NOMO-1 treated with DMSO at 0.1 percent for 48 hours (cell line): ENCODE data around the gene DLG2.
"Not testable (repeated sequence)": the region's sequence is repeated elsewhere in the genome, so short reads cannot be mapped to it uniquely, and the experiment has no call there.

Source experiments
- DNase-seq: peaks from one replicate; lab custom pipeline; 2025; ENCODE audit not compliant: unreplicated experiment; lab: John Stamatoyannopoulos, UW

DLG2 gene

DNA sequence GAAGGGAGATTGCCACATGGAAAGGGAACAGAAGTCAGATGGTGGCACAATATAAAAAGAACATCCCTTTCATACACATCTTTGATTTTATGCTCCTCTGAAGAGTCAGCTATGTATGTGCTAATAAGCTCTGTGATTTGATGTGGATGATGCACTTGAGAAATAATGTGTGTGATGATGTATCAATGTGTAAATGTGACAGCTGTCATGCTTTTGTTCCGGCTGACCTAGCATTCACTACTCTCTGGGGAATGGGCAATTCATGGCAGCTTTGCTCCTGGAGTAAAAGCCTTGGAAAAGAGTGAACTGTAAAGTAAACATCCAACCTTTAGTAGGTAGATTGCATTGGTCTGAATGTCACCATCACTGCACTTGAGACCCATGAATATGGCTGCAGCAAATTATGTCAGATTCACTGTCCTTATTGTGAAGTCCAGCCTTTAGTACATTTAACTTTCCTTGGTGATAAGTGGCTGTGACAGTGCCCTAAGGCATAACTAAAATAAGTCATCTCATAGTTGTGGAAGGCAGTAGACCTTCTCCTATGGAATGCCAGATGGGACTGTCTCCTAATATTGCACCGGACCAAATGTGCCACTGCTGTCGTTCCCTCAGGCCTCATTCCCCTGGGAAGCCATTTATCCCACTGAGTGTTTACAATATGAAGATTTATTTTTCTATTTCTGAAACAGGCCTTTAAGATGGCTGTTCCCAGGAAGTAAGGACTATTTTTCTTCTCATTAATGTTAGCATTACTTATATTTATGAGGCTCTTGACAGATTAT lies 2162.8 kb downstream of the DLG2 start:
- DNase-seq = no peak

DNA sequence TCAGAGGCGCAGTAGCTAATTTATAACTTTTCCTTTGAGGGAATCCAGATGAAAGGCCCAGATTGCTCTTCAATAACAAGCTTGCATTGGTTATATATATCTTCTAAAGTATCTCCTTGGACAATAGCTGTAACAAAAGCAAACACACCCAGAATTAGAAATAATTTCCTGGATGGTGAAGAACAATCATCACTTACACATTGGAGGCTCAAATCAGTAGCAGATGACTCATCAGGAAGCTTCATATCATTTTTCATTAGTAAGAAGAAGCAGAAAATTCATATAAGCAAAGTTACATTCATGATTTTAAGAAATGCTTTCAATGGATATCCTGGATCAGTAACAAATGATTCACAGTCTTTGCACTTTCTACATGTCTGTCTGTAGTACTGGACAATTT lies 2167.3 kb downstream of the DLG2 start:
- DNase-seq = no peak

DNA sequence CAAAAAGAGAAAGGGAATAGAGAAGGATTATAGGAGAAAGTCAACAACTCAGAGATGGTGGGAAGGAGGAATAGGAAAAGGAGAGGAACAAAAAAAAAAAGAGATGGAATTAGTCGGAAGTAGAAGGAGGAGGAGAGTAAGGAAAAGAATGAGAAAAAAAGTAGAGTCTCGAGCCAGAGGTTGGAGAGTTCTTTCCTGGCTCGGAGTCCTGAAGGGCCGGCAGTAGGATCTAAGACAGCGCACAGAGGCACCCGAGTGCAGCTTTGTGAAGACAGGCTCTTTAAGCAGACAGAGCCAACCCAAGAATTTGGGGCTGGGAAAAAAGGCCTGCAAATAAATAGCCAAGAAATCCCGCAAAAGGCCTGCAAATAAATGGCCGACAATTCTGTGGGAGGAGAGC lies 2170.6 kb downstream of the DLG2 start:
- DNase-seq = no peak

DNA sequence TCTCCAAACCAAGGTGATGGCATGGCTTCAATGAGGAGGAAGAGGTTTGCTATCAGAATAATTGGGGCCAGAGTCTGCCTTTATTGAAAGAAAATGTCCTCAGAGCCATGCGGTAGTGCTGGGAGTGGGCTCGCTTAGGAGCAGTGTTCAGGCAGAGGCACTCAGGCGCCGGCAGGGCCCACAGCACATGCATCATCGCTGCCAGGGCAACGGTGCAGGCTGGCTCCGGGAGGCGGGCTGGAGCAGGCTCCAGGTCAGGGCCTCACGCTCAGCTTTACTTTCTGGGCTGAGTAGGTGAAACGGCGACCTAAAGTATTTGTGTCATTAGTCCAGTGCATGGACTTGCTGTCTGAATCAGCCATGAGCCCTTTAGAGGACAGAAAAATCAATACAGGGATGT lies 2171.1 kb downstream of the DLG2 start:
- no peak for DNase-seq

DNA sequence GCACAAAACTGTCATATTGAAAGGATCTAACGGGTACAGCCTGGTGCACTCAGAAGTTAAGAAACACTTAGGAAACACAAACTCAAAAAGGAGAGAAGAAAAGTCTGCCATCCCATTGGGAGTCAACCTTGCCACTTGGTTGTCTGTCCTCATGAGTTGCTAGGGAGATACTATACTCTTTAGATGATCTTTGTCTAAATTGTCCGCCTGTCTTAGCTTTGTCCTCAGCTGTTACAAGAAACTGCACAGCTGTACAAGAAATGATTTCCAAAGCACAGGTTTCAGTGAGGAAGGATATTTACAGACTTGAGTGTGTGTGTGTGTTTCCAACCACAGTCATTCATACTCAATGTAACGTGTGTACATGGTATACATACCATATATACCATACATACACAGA lies 2171.8 kb downstream of the DLG2 start:
- no peak for DNase-seq

DNA sequence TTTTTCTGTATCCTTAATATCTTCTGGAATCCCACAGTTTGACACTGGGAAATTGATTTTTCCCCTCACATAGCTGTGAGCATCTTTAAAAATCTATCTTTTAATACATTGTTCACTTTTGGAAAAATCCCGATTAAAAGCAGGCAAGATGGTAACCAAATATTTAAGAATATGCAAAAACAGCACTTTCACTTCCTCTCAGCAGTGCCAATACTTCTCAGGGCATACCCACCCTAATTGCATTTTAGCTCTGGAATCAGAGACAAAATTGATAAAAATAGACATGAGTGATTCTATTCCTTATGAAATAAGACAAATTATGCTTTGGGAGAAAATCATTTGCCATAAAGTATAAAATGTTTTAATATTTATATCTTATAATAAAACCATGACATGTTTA lies 2172.5 kb downstream of the DLG2 start:
- no peak for DNase-seq

DNA sequence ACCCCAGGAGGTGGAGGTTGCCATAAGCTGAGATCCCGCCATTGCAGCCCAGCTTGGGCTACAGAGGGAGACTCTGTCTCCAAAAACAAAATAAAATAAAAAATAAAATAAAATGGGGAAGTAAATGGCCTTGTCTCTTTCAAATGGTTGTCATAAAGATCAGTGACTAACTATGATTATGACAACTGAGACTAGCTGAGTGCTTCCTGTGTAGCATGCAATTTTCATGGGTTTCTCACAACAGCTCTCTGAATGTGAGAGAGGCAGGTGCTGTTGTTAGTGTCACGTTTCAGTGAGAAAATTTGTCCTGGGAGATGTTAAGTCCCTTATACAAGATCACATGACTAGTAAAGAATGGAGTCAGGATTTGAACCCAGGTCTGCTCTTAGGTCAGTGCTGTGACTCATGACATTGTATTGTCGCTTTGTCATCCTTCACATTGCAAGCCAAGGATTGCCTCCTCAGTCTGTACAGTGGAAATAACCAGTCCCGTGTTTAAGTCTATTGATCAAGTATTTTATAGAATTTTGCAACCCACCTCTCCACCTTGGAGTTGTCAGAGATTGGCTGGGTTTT lies 2177.7 kb downstream of the DLG2 start:
- DNase-seq = no peak

DNA sequence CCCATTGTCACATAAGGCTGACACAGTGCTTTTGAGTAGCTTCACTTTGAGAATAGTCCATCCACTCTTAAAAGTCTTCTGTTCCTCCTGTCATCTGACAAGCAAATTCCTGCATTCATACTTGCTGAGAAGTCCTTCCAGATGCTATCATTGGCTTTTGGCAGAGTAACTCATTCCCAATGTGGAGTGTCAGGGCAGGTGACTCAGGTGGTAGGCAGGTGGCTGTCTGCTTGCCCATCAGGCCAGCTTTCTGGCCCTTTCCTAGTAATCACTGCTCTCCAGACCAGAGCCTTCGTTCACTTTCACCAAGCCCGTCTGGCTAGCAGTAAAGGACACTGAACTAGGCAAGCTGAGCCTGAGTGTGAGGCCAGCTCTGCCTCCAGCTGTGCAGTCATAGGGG lies 2178.5 kb downstream of the DLG2 start:
- DNase-seq = no peak

DNA sequence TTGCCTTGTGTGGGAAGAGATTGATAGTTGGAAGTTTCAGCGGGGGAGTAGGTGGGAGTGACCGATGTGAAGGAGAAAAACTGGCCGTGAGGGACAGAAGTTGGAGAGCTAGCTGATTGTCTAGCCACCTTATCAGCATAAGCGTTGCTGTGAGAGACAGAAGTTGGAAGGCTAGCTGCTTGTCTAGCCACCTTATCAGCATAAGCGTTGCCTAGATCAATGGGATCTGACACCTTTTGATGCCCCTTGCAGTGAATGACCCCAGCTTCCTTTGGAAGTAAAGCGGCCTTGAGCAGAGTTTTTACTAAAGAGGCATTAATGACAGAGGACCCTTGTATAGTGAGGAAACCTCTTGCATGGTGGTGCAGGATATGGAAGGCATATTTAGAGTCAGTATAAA lies 2183.3 kb downstream of the DLG2 start:
- DNase-seq = not testable (repeated sequence)

DNA sequence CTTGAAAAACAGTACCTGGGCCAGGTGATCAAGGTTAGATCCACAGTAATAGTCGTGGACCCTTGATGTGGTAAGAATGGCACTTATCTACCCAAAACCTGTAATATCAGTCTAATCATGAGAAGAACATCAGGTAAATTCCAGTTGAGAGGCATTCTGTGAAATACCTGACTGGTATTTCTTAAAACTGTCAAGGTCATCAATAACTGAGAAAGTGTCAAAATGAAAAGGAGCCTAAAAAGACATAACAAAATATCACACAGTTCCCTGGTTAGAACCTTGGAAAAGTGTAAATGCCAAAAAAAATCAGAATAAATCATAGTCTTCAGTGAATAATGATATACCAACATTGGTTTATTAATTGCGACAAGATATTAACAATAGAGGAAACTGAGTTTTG lies 2185.5 kb downstream of the DLG2 start:
- no peak for DNase-seq

DNA sequence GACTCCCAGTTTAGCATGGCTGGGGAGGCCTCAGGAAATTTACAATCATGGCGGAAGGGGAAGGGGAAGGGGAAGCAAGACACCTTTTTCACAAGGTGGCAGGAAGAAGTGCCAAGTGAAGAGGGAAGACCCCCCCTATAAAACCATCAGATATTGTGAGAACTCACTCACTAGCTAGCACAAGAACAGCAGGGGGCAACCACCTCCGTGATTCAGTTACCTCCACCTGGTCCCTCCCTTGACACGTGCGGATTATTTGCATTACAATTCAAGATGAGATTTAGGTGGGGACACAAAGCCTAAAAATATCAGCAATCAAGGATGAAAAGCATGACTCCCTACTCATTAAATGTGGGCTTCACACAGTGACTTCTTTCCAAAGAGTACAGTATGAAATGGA lies 2186.0 kb downstream of the DLG2 start:
- DNase-seq = no peak

DNA sequence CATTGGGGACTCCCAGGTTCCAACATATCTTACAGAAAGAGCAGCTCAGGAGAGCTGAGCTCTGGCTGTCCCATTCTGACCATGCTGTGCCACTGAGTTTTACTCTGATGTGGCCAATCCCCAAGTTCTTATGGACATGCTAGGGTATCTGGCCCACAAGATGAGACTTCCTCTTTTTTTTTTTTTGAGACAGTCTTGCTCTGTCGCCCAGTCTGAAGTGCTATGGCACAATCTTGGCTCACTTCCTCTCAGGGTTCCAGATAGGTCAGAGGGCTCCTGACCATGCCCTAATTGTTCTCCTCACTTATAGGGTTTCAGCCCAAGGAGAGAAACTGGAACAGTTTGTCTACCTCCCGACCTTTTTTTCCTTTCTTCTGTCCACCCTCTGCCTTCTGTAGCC lies 2188.7 kb downstream of the DLG2 start:
- DNase-seq = peak; percentile 60

DNA sequence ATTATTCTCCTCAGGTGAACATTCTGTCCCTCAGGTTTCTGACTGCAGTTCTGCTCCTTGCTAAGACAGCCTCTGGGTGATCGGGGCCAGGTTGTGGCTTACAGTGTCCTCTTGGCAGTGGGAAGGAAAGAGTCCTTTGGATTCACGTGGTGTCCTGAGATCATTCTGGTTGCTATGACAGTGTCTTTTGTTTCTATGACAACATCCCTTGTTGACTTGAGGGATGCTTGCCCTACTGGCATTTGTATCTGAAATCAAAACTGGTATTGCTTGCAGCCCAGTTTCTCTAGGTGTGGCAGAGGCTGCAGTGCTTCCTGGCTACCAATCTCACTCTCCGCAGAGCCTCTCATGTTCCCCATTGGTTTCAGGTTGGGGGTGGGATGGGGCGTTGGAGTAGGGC lies 2189.2 kb downstream of the DLG2 start:
- DNase-seq = no peak

DNA sequence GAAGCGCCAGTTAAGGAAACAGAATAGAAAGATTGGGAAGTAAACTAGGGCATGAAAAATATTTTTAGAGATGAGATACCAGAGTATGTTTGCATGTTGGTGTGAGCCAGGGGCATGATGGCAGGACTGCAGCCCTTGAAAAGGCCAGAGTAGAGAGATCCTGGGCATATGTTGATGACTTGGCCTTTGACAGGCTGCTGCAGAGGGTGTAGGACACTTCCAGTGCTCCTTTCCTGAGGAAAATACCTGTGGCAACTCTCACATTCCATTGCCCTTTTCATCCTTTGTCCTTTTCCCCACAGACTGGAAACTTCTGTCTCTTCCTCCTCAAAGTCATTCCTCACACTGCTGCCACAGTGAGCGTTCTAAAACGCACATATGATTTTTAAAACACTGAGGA lies 2190.3 kb downstream of the DLG2 start:
- DNase-seq = no peak

DNA sequence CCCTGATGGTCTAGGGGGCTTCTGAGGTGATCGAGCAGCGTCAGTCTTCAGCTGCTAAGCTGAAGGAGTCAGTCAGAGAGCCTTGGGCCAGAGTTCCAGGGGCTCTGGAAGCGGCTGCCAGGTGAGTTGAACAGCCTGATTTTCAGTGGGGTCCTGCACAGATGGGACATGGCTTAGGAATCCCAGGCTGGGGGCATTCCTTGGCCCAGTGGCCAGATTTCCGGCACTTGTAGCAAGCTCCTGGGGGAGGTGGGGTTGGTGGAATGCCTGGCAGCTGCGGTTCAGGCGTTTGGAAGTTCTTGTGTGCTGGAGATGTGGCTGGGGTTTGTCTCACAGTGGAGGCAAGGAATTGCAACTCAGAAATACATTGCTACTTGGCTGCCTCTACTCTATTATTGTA lies 2192.3 kb downstream of the DLG2 start:
- DNase-seq = not testable (repeated sequence)

DNA sequence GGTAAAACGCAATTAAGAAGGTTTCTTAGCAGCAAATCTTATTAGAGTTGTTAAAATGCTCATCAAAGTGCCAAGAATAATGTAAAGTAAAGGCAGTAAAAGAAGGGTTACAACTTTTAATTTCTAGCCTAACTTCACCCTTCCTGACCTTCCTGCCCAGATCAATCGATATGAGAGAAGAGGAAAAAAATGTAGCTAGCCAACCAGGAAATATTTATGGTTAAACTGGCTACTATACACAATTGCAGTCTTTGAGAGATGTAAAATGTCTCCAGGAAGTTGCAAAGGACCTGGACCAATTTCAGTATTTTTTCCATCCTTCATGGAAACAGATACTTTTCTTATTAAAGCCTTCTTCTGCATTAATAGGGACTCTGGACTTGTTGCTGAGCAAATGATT lies 2199.2 kb downstream of the DLG2 start:
- no peak for DNase-seq

DNA sequence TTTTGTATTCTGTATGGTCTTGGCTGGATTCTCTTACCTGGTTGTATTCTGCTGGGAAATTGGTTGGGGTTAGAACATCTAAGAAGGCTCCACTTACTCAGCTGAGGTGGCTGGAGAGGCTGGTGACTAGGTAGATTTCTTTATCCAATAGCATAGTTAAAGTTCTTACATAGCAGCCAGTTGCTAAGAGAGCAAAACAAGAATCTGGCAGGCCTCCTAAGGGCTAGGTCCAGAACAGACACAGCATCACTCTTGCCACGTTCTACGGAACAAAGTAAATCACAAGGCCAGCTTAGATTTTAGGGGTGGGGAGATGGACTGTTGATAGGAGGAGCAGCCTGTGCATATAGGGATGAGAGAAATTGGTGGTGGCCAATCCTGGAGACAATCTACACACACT lies 2199.6 kb downstream of the DLG2 start:
- no peak for DNase-seq

DNA sequence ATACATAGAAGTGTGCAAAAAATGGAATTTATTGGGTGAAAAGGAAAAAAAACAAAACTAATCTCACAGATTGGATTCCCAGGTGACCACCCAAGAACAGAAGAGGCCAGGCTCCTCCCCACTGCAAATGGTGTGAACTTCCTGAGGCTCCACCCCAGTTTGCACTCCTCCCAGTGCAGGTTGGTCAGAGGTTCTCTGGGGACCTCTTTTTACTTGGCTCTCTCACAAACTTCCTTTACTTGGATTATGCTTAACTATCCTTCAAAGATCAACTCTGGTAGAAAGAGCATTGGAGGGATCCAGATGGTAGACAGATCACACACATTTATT lies 2202.0 kb downstream of the DLG2 start:
- no peak for DNase-seq

DNA sequence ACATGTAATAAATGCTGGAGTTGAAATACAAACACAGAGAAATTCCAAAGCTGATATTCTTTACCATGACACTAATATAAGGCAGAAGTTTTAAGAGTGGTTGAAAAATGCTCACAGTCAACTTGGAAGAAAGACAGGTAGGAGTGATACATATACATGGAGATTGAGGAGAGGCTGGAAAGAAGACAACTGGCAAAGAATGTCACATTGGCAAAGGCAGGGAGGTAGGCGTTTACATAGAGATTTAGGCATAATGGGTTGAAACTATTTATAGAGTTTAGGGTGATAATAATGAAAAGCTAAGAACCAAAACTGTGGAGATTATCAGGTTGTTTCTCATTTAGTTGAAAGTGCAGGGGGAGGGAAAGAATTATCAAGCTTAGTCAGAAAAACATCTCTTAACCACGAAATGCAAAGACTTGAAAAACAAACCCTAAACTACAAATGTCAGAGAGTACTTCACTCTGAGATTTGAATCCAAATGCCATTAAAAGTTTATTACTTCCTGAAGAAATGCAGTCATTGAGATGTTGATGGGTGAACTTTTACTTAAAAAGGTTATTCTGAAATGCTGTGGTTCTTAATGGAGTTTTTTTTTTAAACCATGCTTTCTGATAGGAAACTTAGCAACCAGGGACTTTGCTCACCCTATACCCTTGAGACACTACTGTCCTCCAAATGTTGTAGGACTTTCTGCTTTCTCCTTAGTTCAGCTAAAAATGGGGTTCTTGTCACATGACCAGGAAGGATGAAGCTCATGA lies 2202.6 kb downstream of the DLG2 start:
- no peak for DNase-seq

DNA sequence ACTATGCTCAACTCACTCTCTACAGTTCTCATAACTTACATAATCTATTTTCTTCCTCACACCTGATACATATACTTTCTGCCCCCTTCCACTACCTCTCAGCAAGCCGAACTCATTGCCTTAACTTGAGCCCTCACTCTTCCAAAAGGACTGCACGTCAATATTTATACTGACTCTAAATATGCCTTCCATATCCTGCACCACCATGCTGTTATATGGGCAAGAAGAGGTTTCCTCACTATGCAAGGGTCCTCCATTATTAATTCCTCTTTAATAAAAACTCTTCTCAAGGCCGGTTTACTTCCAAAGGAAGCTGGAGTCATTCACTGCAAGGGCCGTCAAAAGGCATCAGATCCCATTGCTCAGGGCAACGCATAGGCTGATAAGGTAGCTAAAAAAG lies 2204.5 kb downstream of the DLG2 start:
- not testable (repeated sequence) for DNase-seq

DNA sequence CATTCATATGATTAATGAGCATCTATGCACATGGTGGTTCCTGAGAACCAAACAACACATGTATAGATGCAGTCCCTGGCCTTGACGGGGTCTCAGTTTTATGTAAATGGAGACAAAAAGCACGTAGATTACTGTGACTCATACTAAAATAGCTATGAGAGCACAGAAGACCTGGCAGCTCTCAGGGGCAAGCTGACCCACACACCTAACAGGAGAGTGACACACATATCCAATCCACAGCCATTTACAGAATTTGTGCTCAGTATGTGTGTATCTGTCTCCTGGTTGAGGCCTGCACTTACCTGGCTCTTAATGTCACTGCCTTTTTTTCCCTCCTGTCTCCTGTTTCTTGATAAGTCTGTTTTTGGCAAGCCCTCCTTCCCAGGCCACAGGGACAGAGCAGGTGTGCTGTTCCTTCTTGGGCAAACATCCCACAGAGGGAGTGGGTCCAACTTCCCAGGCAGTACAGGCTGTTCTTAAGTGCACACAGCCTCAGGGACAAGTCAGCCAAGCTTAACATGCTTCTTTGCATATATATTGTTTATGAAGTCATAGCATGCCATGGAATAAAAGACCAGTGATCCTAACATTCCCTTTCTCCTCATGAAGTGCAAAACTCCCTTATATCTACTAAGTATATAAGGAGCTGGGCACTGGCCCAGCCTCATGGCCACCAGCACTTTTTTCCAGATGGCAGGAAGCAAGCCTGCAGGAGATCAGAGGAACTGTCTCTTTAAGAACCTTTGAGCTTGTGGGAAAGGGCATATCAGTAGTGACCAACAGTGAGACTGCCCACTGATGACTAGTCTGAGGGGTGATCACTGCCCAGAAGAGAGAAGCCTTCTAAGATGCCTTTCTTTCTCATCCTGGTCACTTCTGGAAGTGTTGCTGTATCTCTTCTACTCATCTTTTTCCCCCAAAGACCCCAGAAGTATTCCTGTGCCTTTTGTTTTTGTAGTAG lies 2216.3 kb downstream of the DLG2 start:
- DNase-seq = no peak
